Thyroid gland (tissue), 4 donors: ENCODE results near the gene DIP2A.

Experiments
- POLR2A ChIP-seq, 2 donors: fragments of 450-650 bp; IDR thresholded peaks; one replicate each; pipeline ENCODE4 v1.6.1; 2017; ENCODE audit warnings: antibody characterized with exemption in 2 of 2, mild to moderate bottlenecking in 2 of 2, moderate library complexity in 1 of 2
- TF ChIP-seq, protein P1 (sequence below), 6 experiments: fragments of 200-600 bp in 3 of 6; fragments of 450-650 bp in 3 of 6; sonication (generic) in 3 of 6; IDR thresholded peaks; one replicate each; pipeline ENCODE4 v1.5.1; 2016 to 2019; ENCODE audit warnings: antibody characterized with exemption in 6 of 6, mild to moderate bottlenecking in 2 of 6, inconsistent platforms in 1 of 6, moderate library complexity in 1 of 6

GRCh38 chr21:46427516-46427915 is 31.2 kb upstream of the DIP2A start:
- no peak for TF ChIP-seq POLR2A (IDR thresholded peaks at IDR 0.05)
- TF ChIP-seq, protein P1, sequence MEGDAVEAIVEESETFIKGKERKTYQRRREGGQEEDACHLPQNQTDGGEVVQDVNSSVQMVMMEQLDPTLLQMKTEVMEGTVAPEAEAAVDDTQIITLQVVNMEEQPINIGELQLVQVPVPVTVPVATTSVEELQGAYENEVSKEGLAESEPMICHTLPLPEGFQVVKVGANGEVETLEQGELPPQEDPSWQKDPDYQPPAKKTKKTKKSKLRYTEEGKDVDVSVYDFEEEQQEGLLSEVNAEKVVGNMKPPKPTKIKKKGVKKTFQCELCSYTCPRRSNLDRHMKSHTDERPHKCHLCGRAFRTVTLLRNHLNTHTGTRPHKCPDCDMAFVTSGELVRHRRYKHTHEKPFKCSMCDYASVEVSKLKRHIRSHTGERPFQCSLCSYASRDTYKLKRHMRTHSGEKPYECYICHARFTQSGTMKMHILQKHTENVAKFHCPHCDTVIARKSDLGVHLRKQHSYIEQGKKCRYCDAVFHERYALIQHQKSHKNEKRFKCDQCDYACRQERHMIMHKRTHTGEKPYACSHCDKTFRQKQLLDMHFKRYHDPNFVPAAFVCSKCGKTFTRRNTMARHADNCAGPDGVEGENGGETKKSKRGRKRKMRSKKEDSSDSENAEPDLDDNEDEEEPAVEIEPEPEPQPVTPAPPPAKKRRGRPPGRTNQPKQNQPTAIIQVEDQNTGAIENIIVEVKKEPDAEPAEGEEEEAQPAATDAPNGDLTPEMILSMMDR (IDR thresholded peaks at IDR 0.05): no peak
